Measurements from ENCODE around the gene PHLDB2. TPM values are rescaled to one million over a fixed set of nuclear protein-coding genes. Genes with fewer than 3 reads are reported as not detected.

Gene PHLDB2
- polyA plus RNA-seq, 6 donors from 2014 or later: 2.1 to 6.7 (median 4.5) TPM

GRCh38 chr3:112007633-112008032 is 148.6 kb downstream of the PHLDB2 start:
- no peak for ATAC-seq (ENCODE audit: low read depth in 2 of 2)
- no peak overlapping the region for H3K27ac Mint-ChIP-seq
- H3K4me3 Mint-ChIP-seq: no peak overlapping the region
- peaks cover under 1 to 13% (median 11%) of the 10 kb centered on the region in 3 donors for H3K4me1 Mint-ChIP-seq
- no peak for DNase-seq
- peaks cover 0 to 4% of the 10 kb centered on the region in 2 donors for H3K36me3 Mint-ChIP-seq
- H3K9me3 Mint-ChIP-seq: no peaks in the 10 kb centered on the region
- peaks cover 0 to 13% (median 2%) of the 10 kb centered on the region in 3 donors for H3K27me3 Mint-ChIP-seq

DNA sequence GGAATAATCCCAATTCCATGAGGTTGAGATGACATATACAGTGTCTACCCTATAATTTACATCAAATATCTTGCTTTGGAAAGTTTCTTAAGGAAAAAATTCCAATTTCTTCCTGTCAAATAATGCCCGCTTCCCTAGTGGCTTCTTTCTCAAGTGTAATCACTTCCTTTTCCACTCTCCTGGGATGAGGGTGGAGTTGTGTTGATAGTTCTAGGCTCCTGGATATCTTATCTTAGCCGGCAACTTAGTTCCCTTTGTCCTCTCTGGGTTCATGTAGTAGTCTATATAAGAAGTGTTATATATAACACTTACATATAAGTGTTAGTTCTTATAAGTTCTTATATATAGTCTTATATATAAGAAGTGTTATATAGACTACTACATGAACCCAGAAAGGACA is 150.6 kb downstream of the PHLDB2 start:
- Mint-ChIP-seq H3K9me3 (no peaks in the 10 kb centered on the region), H3K4me1 (peaks cover 0 to 23% (median 18%) of the 10 kb centered on the region in 3 donors), H3K27me3 (peaks cover 0 to 6% (median 0%) of the 10 kb centered on the region in 3 donors), H3K36me3 (peaks cover 0 to 4% of the 10 kb centered on the region in 2 donors), H3K4me3 (no peak overlapping the region), H3K27ac (no peak overlapping the region)
- DNase-seq: no peak
- no peak for ATAC-seq (ENCODE audit: low read depth in 2 of 2)

GRCh38 chr3:112010636-112011035 is 151.6 kb downstream of the PHLDB2 start:
- peaks cover 0 to 23% (median 18%) of the 10 kb centered on the region in 3 donors for H3K4me1 Mint-ChIP-seq
- H3K27ac Mint-ChIP-seq: peak overlapping the region in 1 of 6 donors; percentile 48
- H3K36me3 Mint-ChIP-seq: no peaks in the 10 kb centered on the region

GRCh38 chr3:112011376-112011940 is 152.4 kb downstream of the PHLDB2 start:
- H3K9me3 Mint-ChIP-seq: no peaks in the 10 kb centered on the region
- DNase-seq: no peak
- H3K27me3 Mint-ChIP-seq: peaks cover 0 to 6% (median 0%) of the 10 kb centered on the region in 3 donors
- ATAC-seq (ENCODE audit: low read depth in 2 of 2): no peak
- H3K4me3 Mint-ChIP-seq: no peak overlapping the region
- H3K36me3 Mint-ChIP-seq: no peaks in the 10 kb centered on the region
- H3K27ac Mint-ChIP-seq: no peak overlapping the region
- peaks cover 0 to 23% (median 18%) of the 10 kb centered on the region in 3 donors for H3K4me1 Mint-ChIP-seq

More at GRCh38 chr3:112010636-112011035, 151.6 kb downstream of the PHLDB2 start:
- DNase-seq (no peak), ATAC-seq (ENCODE audit: low read depth in 2 of 2) (no peak)
- H3K27me3 Mint-ChIP-seq: peaks cover 0 to 6% (median 0%) of the 10 kb centered on the region in 3 donors
- H3K9me3 Mint-ChIP-seq: no peaks in the 10 kb centered on the region
- no peak overlapping the region for H3K4me3 Mint-ChIP-seq

- Mint-ChIP-seq H3K4me3 (no peak overlapping the region), H3K4me1 (peaks cover 0 to 23% (median 18%) of the 10 kb centered on the region in 3 donors), H3K9me3 (no peaks in the 10 kb centered on the region), H3K36me3 (no peaks in the 10 kb centered on the region), H3K27me3 (peaks cover 0 to 6% (median 0%) of the 10 kb centered on the region in 3 donors), H3K27ac (peak overlapping the region in 3 of 6 donors; percentile 45 to 64 (median 49))
- DNase-seq (no peak), ATAC-seq (ENCODE audit: low read depth in 2 of 2) (no peak)
These were observed 153.3 kb downstream of the PHLDB2 start for GRCh38 chr3:112012205-112012992.

- Mint-ChIP-seq H3K27me3 (peaks cover 0 to 6% (median 0%) of the 10 kb centered on the region in 3 donors), H3K4me1 (peaks cover 0 to 23% (median 18%) of the 10 kb centered on the region in 3 donors), H3K27ac (peak overlapping the region in 1 of 6 donors; percentile 64), H3K9me3 (no peaks in the 10 kb centered on the region), H3K4me3 (peak overlapping the region in 1 of 8 donors; percentile 15), H3K36me3 (no peaks in the 10 kb centered on the region)
- DNase-seq (peak; percentile 41), ATAC-seq (ENCODE audit: low read depth in 2 of 2) (peak; percentile 65 to 72)
These were observed 154.2 kb downstream of the PHLDB2 start for GRCh38 chr3:112013058-112013783.

- Mint-ChIP-seq H3K4me1 (peaks cover 0 to 23% (median 18%) of the 10 kb centered on the region in 3 donors), H3K9me3 (no peaks in the 10 kb centered on the region), H3K27me3 (peaks cover 0 to 3% (median 0%) of the 10 kb centered on the region in 3 donors), H3K4me3 (peak overlapping the region in 2 of 8 donors; percentile 15 to 39), H3K27ac (no peak overlapping the region), H3K36me3 (no peaks in the 10 kb centered on the region)
- ATAC-seq (ENCODE audit: low read depth in 2 of 2) (peak in 1 of 2 donors; percentile 14), DNase-seq (no peak)
These were observed 154.7 kb downstream of the PHLDB2 start for GRCh38 chr3:112013784-112014143.

DNA sequence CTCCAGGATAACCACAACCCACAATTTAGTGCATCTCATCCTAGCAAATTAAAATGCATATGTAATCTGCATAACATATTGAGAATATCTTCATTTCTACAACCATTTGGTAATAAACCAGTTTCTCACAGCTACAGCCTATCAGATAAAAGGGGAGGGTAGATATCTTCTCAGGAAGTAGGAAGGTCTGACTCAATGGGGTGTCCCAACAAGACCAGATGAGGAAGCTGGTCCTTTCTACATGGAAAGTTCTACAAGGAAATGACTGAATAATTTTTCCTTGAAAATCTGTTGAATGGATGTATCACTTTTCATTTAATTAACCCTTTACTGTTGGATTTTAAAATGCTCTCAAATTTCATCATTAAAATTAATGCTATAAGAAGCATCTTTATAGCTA is 158.0 kb downstream of the PHLDB2 start:
- peaks cover 0 to 2% (median 0%) of the 10 kb centered on the region in 7 donors for H3K9me3 Mint-ChIP-seq
- no peak overlapping the region for H3K4me3 Mint-ChIP-seq
- ATAC-seq (ENCODE audit: low read depth in 2 of 2) (no peak), DNase-seq (no peak)
- no peak overlapping the region for H3K27ac Mint-ChIP-seq
- H3K27me3 Mint-ChIP-seq: no peaks in the 10 kb centered on the region
- H3K36me3 Mint-ChIP-seq: no peaks in the 10 kb centered on the region
- peaks cover 0 to 14% (median 10%) of the 10 kb centered on the region in 3 donors for H3K4me1 Mint-ChIP-seq

DNA sequence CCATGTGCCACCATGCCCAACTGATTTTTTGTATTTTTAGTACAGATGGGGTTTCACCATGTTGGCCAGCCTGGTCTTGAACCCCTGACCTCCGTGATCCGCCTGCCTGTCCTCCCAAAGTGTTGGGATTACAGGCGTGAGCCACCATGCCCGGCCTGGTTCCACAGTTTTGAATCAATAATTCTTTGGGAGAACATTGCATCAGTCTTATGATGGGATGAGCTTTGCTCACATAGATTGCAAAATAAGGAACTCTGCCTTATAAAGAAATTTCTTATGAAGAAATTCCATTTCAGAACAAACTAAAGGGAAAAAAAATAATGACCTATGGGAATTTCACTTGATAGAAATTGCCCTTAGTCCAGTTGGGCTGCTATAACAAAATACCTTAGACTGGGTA is 159.6 kb downstream of the PHLDB2 start:
- no peaks in the 10 kb centered on the region for H3K27me3 Mint-ChIP-seq
- H3K9me3 Mint-ChIP-seq: peaks cover 0 to 2% (median 0%) of the 10 kb centered on the region in 7 donors
- H3K27ac Mint-ChIP-seq: no peak overlapping the region
- DNase-seq (no peak), ATAC-seq (ENCODE audit: low read depth in 2 of 2) (no peak)
- H3K4me1 Mint-ChIP-seq: peaks cover 0 to 5% (median 5%) of the 10 kb centered on the region in 3 donors
- peak overlapping the region in 1 of 8 donors; percentile 30 for H3K4me3 Mint-ChIP-seq
- no peaks in the 10 kb centered on the region for H3K36me3 Mint-ChIP-seq

DNA sequence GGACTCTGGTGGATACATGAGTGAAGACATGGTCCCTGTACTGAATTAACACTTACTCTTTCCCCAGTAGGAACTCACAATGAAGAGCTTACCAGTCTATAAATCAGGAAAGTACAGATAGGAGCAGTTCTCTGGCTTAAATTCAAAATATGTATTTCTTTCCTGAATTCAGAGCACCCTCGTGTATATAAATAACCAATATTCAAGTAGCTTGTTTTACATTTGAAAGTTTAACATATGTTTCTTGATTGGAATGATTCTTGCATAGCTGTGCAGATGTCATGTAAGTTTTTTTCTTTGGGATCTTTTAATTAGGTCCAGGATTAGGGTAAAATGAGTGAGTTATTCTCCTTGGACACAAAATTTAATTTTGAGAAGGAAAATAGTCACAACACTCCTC is 160.7 kb downstream of the PHLDB2 start:
- H3K27me3 Mint-ChIP-seq: no peaks in the 10 kb centered on the region
- no peak for DNase-seq
- peaks cover 0 to 3% (median 0%) of the 10 kb centered on the region in 7 donors for H3K9me3 Mint-ChIP-seq
- H3K4me1 Mint-ChIP-seq: peaks cover 0 to 4% (median 0%) of the 10 kb centered on the region in 3 donors
- H3K36me3 Mint-ChIP-seq: no peaks in the 10 kb centered on the region
- H3K4me3 Mint-ChIP-seq: no peak overlapping the region
- ATAC-seq (ENCODE audit: low read depth in 2 of 2): no peak
- no peak overlapping the region for H3K27ac Mint-ChIP-seq

DNA sequence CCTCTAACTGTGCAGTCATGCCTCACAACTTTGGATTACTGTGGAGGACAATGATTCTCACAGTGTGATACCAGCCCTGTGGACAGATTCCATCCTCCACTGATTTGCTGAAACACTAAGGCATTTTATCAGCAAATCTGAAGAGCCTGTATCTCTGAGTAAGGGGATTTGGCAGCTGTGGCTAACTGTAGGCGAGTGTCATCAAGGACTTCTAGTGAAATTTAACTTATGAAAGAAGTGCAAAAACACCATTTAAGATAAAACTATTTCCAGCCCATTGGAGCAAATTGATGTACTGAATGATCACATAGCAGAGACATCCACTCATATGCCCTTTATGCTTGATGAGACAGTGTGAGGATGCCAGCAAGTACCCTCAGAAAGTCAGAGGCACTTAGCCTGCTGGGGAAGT is 161.6 kb downstream of the PHLDB2 start:
- H3K27ac Mint-ChIP-seq: no peak overlapping the region
- H3K4me3 Mint-ChIP-seq: no peak overlapping the region
- ATAC-seq (ENCODE audit: low read depth in 2 of 2) (no peak), DNase-seq (no peak)
- peaks cover 0 to 4% (median 0%) of the 10 kb centered on the region in 3 donors for H3K4me1 Mint-ChIP-seq
- H3K27me3 Mint-ChIP-seq: no peaks in the 10 kb centered on the region
- H3K9me3 Mint-ChIP-seq: peaks cover 0 to 3% (median 0%) of the 10 kb centered on the region in 7 donors
- H3K36me3 Mint-ChIP-seq: no peaks in the 10 kb centered on the region

Measured in naive B cell (primary cell).